Adrenal gland (tissue), 12 donors: ENCODE measurements around the gene DNAJC8. TPM values are rescaled to one million over a fixed set of nuclear protein-coding genes. Genes with fewer than 3 reads are reported as not detected.

ENCODE experiments used
- DNase-seq, 7 donors: peaks; one replicate each; pipeline ENCODE4 v3.0.0-alpha.2; 2019 to 2020
- H3K27ac ChIP-seq, 5 donors: fragments of 200-600 bp; sonication (generic) in 4 of 5; 1 replicate in 3 of 5; 2 replicates in 2 of 5; pipeline versions ENCODE4 v1.5.1 to v1.8.0; 2016 to 2020; ENCODE audit warnings: mild to moderate bottlenecking in 1 of 5
- H3K27me3 ChIP-seq: fragments of 200-600 bp; 2 replicates; pipeline ENCODE4 v1.8.0; 2021
- H3K36me3 ChIP-seq, 2 donors: fragments of 200-600 bp; replicated peaks in 1 of 2; 1 replicate in 1 of 2; 2 replicates in 1 of 2; pipeline versions ENCODE4 v1.5.1 to v1.8.0; 2018 to 2022
- H3K4me1 ChIP-seq, 2 donors: fragments of 200-600 bp; replicated peaks in 1 of 2; 1 replicate in 1 of 2; 2 replicates in 1 of 2; pipeline versions ENCODE4 v1.5.1 to v1.8.0; 2018 to 2021
- H3K4me3 ChIP-seq, 4 donors: fragments of 200-600 bp; sonication (generic) in 3 of 4; one replicate each; pipeline ENCODE4 v1.5.1; 2016 to 2018
- H3K9me3 ChIP-seq, 3 donors: fragments of 200-600 bp; sonication (generic) in 1 of 3; replicated peaks in 1 of 3; 1 replicate in 2 of 3; 2 replicates in 1 of 3; pipeline versions ENCODE4 v1.5.1 to v1.8.0; 2016 to 2021
- CTCF ChIP-seq, 6 experiments: fragments of 450-650 bp in 4 of 6; fragments of 200-600 bp in 2 of 6; sonication (generic) in 1 of 6; IDR thresholded peaks; 1 replicate in 5 of 6; 2 replicates in 1 of 6; pipeline versions ENCODE4 v1.5.1 to v1.8.0; 2016 to 2021; ENCODE audit warnings: antibody characterized with exemption in 6 of 6, mild to moderate bottlenecking in 2 of 6, moderate library complexity in 1 of 6
- POLR2A ChIP-seq, 2 donors: fragments of 450-650 bp; IDR thresholded peaks; one replicate each; pipeline ENCODE4 v1.6.1; 2017; ENCODE audit warnings: antibody characterized with exemption in 2 of 2, mild to moderate bottlenecking in 2 of 2, moderate library complexity in 1 of 2
- WGBS, 4 donors: extraction: QIAGEN DNeasy Blood & Tissue Kit in 2 of 4; methylation state at CpG; one replicate each; pipeline versions ENCODE4 v1.1.5 to v1.1.7; 2013 to 2017; 5-methylcytosine and 5-hydroxymethylcytosine counted together
- intact Hi-C, 2 donors: fragments of 100-400 bp; cut with DNase I; formaldehyde crosslinking; loops; one replicate each; pipeline versions ENCODE4 v1.14.1 to v1.15.0; 2022 to 2023
- polyA plus RNA-seq, 3 donors: library from polyadenylated mRNA; stranded (reverse); fragments of 200-250 nt in 2 of 3; fragments of 350-450 nt in 1 of 3; fragmentation: Illumina TruSeq in 1 of 3; extraction: RNeasy Lipid Tissue Mini Kit (QIAGEN cat#74804) in 1 of 3; gene quantifications; one replicate each; pipeline ENCODE4 v1.2.3, GENCODE V29; 2013 to 2014
- total RNA-seq, 9 donors: library from RNA; depleted of rRNA in 4 of 9; stranded (reverse); fragments of >200 nt in 4 of 9; fragments of 120-200 nt in 1 of 9; fragmentation: NEBNext Ultra II Directional in 1 of 9; extraction: Animal tissue kit (Norgen Biotek cat#: 25700) in 1 of 9; gene quantifications; one replicate each; pipeline versions ENCODE4 v1.1.0 to v1.2.4, GENCODE V29; 2013 to 2023
- donor health status: healthy with polysubstance abuse.
- donor health status: Bipolar disorder and iron deficiency.
- donor health status: DM: yes; HTN: yes; CAD: no.
- donor health status: DM: no; HTN: no; CAD: no.
- donor health status: DM: no; HTN: no; CAD: no.
- donor health status: DM: yes; HTN: yes; CAD: no.

The DNAJC8 gene
- total and polyA plus RNA-seq, 12 donors = 45.7 to 150 (median 66.9) TPM

DNA sequence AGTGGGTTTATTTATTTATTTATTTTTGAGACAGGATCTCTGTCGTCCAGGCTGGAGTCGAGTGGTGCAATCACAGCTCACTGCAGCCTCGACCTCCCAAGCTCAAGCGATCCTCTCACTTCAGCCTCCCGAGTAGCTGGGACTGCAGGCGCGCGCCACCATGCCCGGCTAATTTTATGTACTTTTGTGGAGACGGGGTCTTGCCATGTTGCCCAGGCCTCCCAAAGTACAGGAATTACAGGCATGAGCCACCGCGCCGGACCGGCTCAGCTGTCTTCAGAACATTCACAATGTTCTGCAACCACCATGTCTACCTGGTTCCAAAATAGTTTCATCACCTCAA lies 406 bp upstream of the DNAJC8 start:
- intact Hi-C loops = no loop called here
- Histone ChIP-seq H3K4me3 (peak overlapping the region in 2 of 4 donors; percentile 68 to 74), H3K4me1 (peaks cover 13 to 42% of the 10 kb centered on the region in 2 donors), H3K9me3 (no peaks in the 10 kb centered on the region), H3K27me3 (no peaks in the 10 kb centered on the region), H3K27ac (peak overlapping the region in 3 of 5 donors; percentile 80 to 87 (median 81)), H3K36me3 (peaks cover 0 to 13% of the 10 kb centered on the region in 2 donors)
- 56 to 68% (median 61%) methylated on average over 14 of the region's 14 CpGs for WGBS, 4 donors
- TF ChIP-seq POLR2A (IDR thresholded peaks at IDR 0.05) = no peak
- no peak for TF ChIP-seq CTCF (IDR thresholded peaks at IDR 0.05)
- DNase-seq = no peak

- Histone ChIP-seq H3K27me3 (no peaks in the 10 kb centered on the region), H3K27ac (no peak overlapping the region), H3K4me3 (no peak overlapping the region), H3K4me1 (peaks cover 10 to 19% of the 10 kb centered on the region in 2 donors), H3K36me3 (peaks cover 0 to 45% of the 10 kb centered on the region in 2 donors), H3K9me3 (no peaks in the 10 kb centered on the region)
- TF ChIP-seq CTCF (IDR thresholded peaks at IDR 0.05) (no peak), POLR2A (IDR thresholded peaks at IDR 0.05) (no peak)
- intact Hi-C loops = no loop called here
- no peak for DNase-seq
- 79 to 90% (median 85%) methylated on average over 2 of the region's 2 CpGs for WGBS, 4 donors
Observed at GRCh38 chr1:28229996-28230395, 2.8 kb downstream of the DNAJC8 start.

DNA sequence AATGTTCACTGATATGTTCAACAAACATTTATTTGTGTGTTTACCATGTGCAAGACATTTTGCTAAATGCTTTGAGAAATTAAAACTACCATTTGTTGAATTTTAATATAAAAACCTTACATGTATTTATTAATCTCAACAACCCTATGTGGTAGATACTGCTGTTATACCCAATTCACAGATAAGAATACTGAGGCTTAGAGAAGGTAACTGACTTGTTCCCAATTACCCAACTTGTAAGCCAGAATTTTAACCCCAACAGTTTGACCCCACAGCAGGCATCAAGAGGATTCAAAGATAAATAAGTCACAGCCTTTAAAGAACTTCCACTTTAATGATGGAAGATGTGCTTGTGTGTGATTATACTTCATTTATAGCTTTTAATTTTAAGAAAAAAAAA lies 3.7 kb downstream of the DNAJC8 start:
- peaks cover 0 to 52% of the 10 kb centered on the region in 2 donors for H3K36me3 ChIP-seq
- peaks cover 10 to 19% of the 10 kb centered on the region in 2 donors for H3K4me1 ChIP-seq
- TF ChIP-seq POLR2A (IDR thresholded peaks at IDR 0.05) = no peak
- TF ChIP-seq CTCF (IDR thresholded peaks at IDR 0.05) = no peak
- H3K27me3 ChIP-seq = no peaks in the 10 kb centered on the region
- no peak overlapping the region for H3K4me3 ChIP-seq
- H3K9me3 ChIP-seq = no peaks in the 10 kb centered on the region
- no peak overlapping the region for H3K27ac ChIP-seq
- no peak for DNase-seq
- intact Hi-C loops = no loop called here

DNA sequence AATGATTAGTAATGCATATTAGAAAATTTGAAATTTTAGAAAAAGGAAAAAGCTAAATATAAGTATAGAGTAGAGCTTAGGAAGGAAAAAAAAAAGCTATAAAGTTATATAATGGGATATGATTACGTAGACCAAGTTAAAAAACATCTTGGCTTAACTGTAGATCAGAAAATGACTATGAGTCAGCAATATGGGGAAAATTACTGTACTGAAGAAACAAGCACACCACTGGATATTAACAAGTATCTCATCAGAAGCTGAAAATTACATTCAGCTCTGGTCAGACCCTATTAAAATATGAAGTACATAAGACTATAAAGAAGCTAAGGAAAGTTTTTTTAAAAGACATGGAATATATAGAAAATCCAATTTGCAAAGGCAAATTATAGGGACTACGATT lies 19.5 kb downstream of the DNAJC8 start:
- intact Hi-C loops = no loop called here
- no peaks in the 10 kb centered on the region for H3K9me3 ChIP-seq
- TF ChIP-seq CTCF (IDR thresholded peaks at IDR 0.05) (no peak), POLR2A (IDR thresholded peaks at IDR 0.05) (no peak)
- H3K27ac ChIP-seq = no peak overlapping the region
- H3K4me3 ChIP-seq = no peak overlapping the region
- WGBS, 4 donors = 41 to 91% (median 63%) methylated on average over 2 of the region's 2 CpGs
- H3K4me1 ChIP-seq = peaks cover 0 to 6% of the 10 kb centered on the region in 2 donors
- H3K27me3 ChIP-seq = no peaks in the 10 kb centered on the region
- DNase-seq = no peak
- peaks cover 0 to 25% of the 10 kb centered on the region in 2 donors for H3K36me3 ChIP-seq
